Ovary (tissue), 3 donors: ENCODE results near the gene RCHY1.

Experiments
- CTCF ChIP-seq, 3 donors: fragments of 450-650 bp in 2 of 3; fragments of 200-600 bp in 1 of 3; IDR thresholded peaks; one replicate each; pipeline versions ENCODE4 v1.5.1 to v1.8.0; 2016 to 2022; ENCODE audit warnings: antibody characterized with exemption in 3 of 3, mild to moderate bottlenecking in 1 of 3
- POLR2A ChIP-seq: fragments of 450-650 bp; IDR thresholded peaks from one replicate; pipeline ENCODE4 v1.6.1; 2017; ENCODE audit warnings: antibody characterized with exemption, mild to moderate bottlenecking, moderate library complexity
- donor health status: DM: no; HTN: no; CAD: no.

- TF ChIP-seq CTCF (IDR thresholded peaks at IDR 0.05) (no peak), POLR2A (no peak)
Observed at GRCh38 chr4:75557696-75558095, 43.5 kb upstream of the RCHY1 start.
